ENCODE data around the gene SLC22A23.

The SLC22A23 gene

DNA sequence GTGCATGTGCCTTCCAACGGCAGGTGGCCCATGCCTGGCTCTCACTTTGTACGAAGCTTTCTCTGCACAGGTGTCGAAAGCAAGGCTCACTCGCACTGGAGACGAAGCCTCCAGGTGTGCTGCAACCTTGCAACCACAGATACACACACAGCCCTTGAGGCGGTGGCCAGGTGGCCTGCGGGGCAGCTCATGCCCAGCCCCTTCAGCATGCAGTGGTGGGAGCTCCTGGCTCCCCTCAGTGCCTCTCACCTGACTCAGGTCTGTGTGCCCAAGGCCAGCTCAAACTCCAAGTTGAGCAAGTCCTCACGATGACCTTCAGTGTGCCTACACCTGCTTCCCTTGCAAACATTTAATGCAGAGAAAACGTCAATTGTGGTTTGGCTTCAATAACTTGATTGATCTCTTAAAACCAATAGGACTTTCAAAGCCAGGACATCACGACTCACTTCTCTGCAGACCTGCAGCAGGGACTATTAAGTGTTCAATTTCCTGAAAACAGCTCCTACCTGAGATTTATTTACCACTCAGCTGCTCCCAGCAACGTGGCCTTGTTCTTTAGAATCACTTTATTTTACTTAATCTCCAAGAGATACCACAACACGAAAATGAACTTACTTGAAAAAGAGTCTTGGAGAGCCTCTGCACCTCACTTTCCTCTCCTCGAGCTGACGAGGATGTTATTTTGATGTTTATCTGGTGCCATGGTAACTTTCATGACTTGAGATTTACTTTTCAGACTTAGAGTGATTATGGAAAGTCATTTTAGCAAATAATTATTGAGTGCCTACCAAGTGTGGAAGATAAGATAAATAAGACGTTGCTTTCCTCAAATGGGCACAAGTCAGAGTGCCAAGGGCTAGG, 86.3 kb downstream of the SLC22A23 start:
- Histone ChIP-seq H3K79me1 (replicated peaks; ENCODE audit: low read length, poor library complexity, severe bottlenecking) (no peaks in the 10 kb centered on the region), H2BK15ac (ENCODE audit: low read depth, poor library complexity, severe bottlenecking) (no peak overlapping the region), H4K91ac (ENCODE audit: low read length) (no peak overlapping the region), H4K8ac (ENCODE audit: low read length) (no peak overlapping the region), H3K9ac (ENCODE audit: low read length) (no peak overlapping the region), H3K27me3 (ENCODE audit: control insufficient read depth in 1 of 2, insufficient read depth in 1 of 2, low read length in 2 of 2) (peaks cover 0 to 5% of the 10 kb centered on the region in 2 experiments), H3K18ac (ENCODE audit: low read depth in 1 of 2, low read length in 2 of 2) (no peak overlapping the region), H3K23ac (ENCODE audit: low read length in 2 of 2) (no peak overlapping the region), H3K4ac (ENCODE audit: low read depth in 1 of 2, low read length in 2 of 2) (no peak overlapping the region), H2BK5ac (ENCODE audit: low read depth, low read length, poor library complexity, severe bottlenecking) (no peak overlapping the region), H2BK12ac (ENCODE audit: low read length in 2 of 2) (no peak overlapping the region), H3K27ac (ENCODE audit: low read length, poor library complexity, severe bottlenecking) (no peak overlapping the region), H3K14ac (ENCODE audit: low read length in 2 of 2) (peak overlapping the region in 1 of 2 experiments; percentile 66), H3K4me2 (ENCODE audit: low read length, poor library complexity, severe bottlenecking) (no peak overlapping the region), H2AFZ (ENCODE audit: low read depth, low read length) (no peak overlapping the region), H3K4me1 (ENCODE audit: control insufficient read depth, insufficient read depth, low read depth, low read length) (no peaks in the 10 kb centered on the region), H3K9me3 (ENCODE audit: control insufficient read depth, low read length) (no peaks in the 10 kb centered on the region), H3K4me3 (ENCODE audit: insufficient read depth in 1 of 2, low read depth in 1 of 2, low read length in 2 of 2) (no peak overlapping the region), H2AK5ac (ENCODE audit: low read length, severe bottlenecking) (no peak overlapping the region), H2BK120ac (ENCODE audit: low read depth, low read length) (no peak overlapping the region), H3K36me3 (ENCODE audit: control insufficient read depth in 1 of 2, insufficient read depth in 2 of 2, low read depth in 1 of 2, low read length in 2 of 2) (peaks cover 0 to 29% of the 10 kb centered on the region in 2 experiments)
- WGBS = 83% methylated on average over 15 of the region's 15 CpGs
- no peak for DNase-seq

DNA sequence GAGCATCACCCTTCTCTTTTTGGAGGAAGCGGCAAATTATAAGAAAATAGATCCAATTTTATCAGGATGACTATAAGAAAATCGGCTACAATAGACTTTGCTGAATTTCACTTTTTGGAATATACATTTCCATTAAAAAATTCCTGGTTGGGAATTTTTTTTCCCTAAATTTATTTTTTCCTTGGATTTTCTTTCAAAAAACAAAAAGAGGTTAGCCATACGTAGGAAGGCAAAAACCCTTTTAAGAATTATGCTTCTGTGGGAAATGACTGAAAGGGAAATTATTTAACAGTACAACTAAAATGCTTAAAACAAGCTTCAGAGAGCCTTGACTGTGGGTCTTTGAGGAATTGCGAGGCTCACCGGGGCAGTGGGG, 86.9 kb downstream of the SLC22A23 start:
- Histone ChIP-seq H3K27me3 (ENCODE audit: control insufficient read depth in 1 of 2, insufficient read depth in 1 of 2, low read length in 2 of 2) (peaks cover 0 to 5% of the 10 kb centered on the region in 2 experiments), H3K27ac (ENCODE audit: low read length, poor library complexity, severe bottlenecking) (no peak overlapping the region), H2AK5ac (ENCODE audit: low read length, severe bottlenecking) (no peak overlapping the region), H3K4ac (ENCODE audit: low read depth in 1 of 2, low read length in 2 of 2) (no peak overlapping the region), H2AFZ (ENCODE audit: low read depth, low read length) (no peak overlapping the region), H2BK120ac (ENCODE audit: low read depth, low read length) (no peak overlapping the region), H2BK15ac (ENCODE audit: low read depth, poor library complexity, severe bottlenecking) (no peak overlapping the region), H4K91ac (ENCODE audit: low read length) (no peak overlapping the region), H3K9me3 (ENCODE audit: control insufficient read depth, low read length) (no peaks in the 10 kb centered on the region), H2BK12ac (ENCODE audit: low read length in 2 of 2) (no peak overlapping the region), H4K8ac (ENCODE audit: low read length) (no peak overlapping the region), H3K4me1 (ENCODE audit: control insufficient read depth, insufficient read depth, low read depth, low read length) (no peaks in the 10 kb centered on the region), H3K79me1 (replicated peaks; ENCODE audit: low read length, poor library complexity, severe bottlenecking) (no peaks in the 10 kb centered on the region), H3K4me3 (ENCODE audit: insufficient read depth in 1 of 2, low read depth in 1 of 2, low read length in 2 of 2) (no peak overlapping the region), H3K18ac (ENCODE audit: low read depth in 1 of 2, low read length in 2 of 2) (no peak overlapping the region), H3K9ac (ENCODE audit: low read length) (no peak overlapping the region), H3K36me3 (ENCODE audit: control insufficient read depth in 1 of 2, insufficient read depth in 2 of 2, low read depth in 1 of 2, low read length in 2 of 2) (peaks cover 0 to 29% of the 10 kb centered on the region in 2 experiments), H2BK5ac (ENCODE audit: low read depth, low read length, poor library complexity, severe bottlenecking) (no peak overlapping the region), H3K23ac (ENCODE audit: low read length in 2 of 2) (no peak overlapping the region), H3K14ac (ENCODE audit: low read length in 2 of 2) (no peak overlapping the region), H3K4me2 (ENCODE audit: low read length, poor library complexity, severe bottlenecking) (no peak overlapping the region)
- WGBS = 95% methylated on average over 2 of the region's 5 CpGs
- no peak for DNase-seq

- Histone ChIP-seq H3K79me1 (replicated peaks; ENCODE audit: low read length, poor library complexity, severe bottlenecking) (no peaks in the 10 kb centered on the region), H3K23ac (ENCODE audit: low read length in 2 of 2) (no peak overlapping the region), H4K91ac (ENCODE audit: low read length) (no peak overlapping the region), H2AK5ac (ENCODE audit: low read length, severe bottlenecking) (no peak overlapping the region), H3K18ac (ENCODE audit: low read depth in 1 of 2, low read length in 2 of 2) (no peak overlapping the region), H3K4me1 (ENCODE audit: control insufficient read depth, insufficient read depth, low read depth, low read length) (peaks cover 3% of the 10 kb centered on the region), H2BK12ac (ENCODE audit: low read length in 2 of 2) (no peak overlapping the region), H3K4me3 (ENCODE audit: insufficient read depth in 1 of 2, low read depth in 1 of 2, low read length in 2 of 2) (no peak overlapping the region), H3K27ac (ENCODE audit: low read length, poor library complexity, severe bottlenecking) (no peak overlapping the region), H3K9me3 (ENCODE audit: control insufficient read depth, low read length) (no peaks in the 10 kb centered on the region), H3K9ac (ENCODE audit: low read length) (no peak overlapping the region), H2BK5ac (ENCODE audit: low read depth, low read length, poor library complexity, severe bottlenecking) (no peak overlapping the region), H3K27me3 (ENCODE audit: control insufficient read depth in 1 of 2, insufficient read depth in 1 of 2, low read length in 2 of 2) (peaks cover 0 to 5% of the 10 kb centered on the region in 2 experiments), H3K14ac (ENCODE audit: low read length in 2 of 2) (no peak overlapping the region), H3K4me2 (ENCODE audit: low read length, poor library complexity, severe bottlenecking) (no peak overlapping the region), H3K4ac (ENCODE audit: low read depth in 1 of 2, low read length in 2 of 2) (no peak overlapping the region), H2BK15ac (ENCODE audit: low read depth, poor library complexity, severe bottlenecking) (no peak overlapping the region), H2BK120ac (ENCODE audit: low read depth, low read length) (no peak overlapping the region), H2AFZ (ENCODE audit: low read depth, low read length) (no peak overlapping the region), H4K8ac (ENCODE audit: low read length) (no peak overlapping the region), H3K36me3 (ENCODE audit: control insufficient read depth in 1 of 2, insufficient read depth in 2 of 2, low read depth in 1 of 2, low read length in 2 of 2) (peaks cover 0 to 27% of the 10 kb centered on the region in 2 experiments)
- WGBS = no CpG with 5 or more reads among the region's 4 CpGs
- DNase-seq = no peak
These were observed 88.2 kb downstream of the SLC22A23 start for GRCh38 chr6:3368685-3369084.

DNA sequence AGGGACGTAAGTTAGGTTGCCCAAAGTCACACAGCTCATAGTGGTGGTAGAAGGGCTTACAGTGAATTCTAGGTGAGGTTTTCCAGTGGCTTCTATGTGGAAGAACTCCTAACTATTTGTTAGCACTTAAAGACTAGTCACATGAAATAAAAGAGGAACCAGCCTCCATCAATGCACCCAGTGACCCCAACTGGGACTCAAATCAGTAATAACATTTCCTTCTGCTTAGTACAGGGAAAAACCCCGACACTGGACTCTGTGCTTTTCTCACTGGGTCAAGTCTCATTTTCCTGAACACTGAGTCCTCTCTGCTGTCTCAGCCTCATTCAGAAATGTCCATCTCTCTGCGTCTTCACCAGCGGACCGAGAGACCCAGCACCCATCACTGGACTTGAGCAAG, 89.2 kb downstream of the SLC22A23 start:
- Histone ChIP-seq H3K14ac (ENCODE audit: low read length in 2 of 2) (no peak overlapping the region), H3K4me2 (ENCODE audit: low read length, poor library complexity, severe bottlenecking) (no peak overlapping the region), H3K4me3 (ENCODE audit: insufficient read depth in 1 of 2, low read depth in 1 of 2, low read length in 2 of 2) (no peak overlapping the region), H2AK5ac (ENCODE audit: low read length, severe bottlenecking) (no peak overlapping the region), H4K91ac (ENCODE audit: low read length) (no peak overlapping the region), H3K18ac (ENCODE audit: low read depth in 1 of 2, low read length in 2 of 2) (no peak overlapping the region), H2BK15ac (ENCODE audit: low read depth, poor library complexity, severe bottlenecking) (no peak overlapping the region), H3K9ac (ENCODE audit: low read length) (no peak overlapping the region), H3K27me3 (ENCODE audit: control insufficient read depth in 1 of 2, insufficient read depth in 1 of 2, low read length in 2 of 2) (peaks cover 0 to 5% of the 10 kb centered on the region in 2 experiments), H2AFZ (ENCODE audit: low read depth, low read length) (no peak overlapping the region), H3K9me3 (ENCODE audit: control insufficient read depth, low read length) (no peaks in the 10 kb centered on the region), H2BK120ac (ENCODE audit: low read depth, low read length) (no peak overlapping the region), H3K79me1 (replicated peaks; ENCODE audit: low read length, poor library complexity, severe bottlenecking) (no peaks in the 10 kb centered on the region), H2BK5ac (ENCODE audit: low read depth, low read length, poor library complexity, severe bottlenecking) (no peak overlapping the region), H2BK12ac (ENCODE audit: low read length in 2 of 2) (no peak overlapping the region), H3K4ac (ENCODE audit: low read depth in 1 of 2, low read length in 2 of 2) (no peak overlapping the region), H3K23ac (ENCODE audit: low read length in 2 of 2) (no peak overlapping the region), H4K8ac (ENCODE audit: low read length) (no peak overlapping the region), H3K4me1 (ENCODE audit: control insufficient read depth, insufficient read depth, low read depth, low read length) (peaks cover 3% of the 10 kb centered on the region), H3K27ac (ENCODE audit: low read length, poor library complexity, severe bottlenecking) (no peak overlapping the region), H3K36me3 (ENCODE audit: control insufficient read depth in 1 of 2, insufficient read depth in 2 of 2, low read depth in 1 of 2, low read length in 2 of 2) (peaks cover 0 to 27% of the 10 kb centered on the region in 2 experiments)
- 51% methylated on average over 5 of the region's 5 CpGs for WGBS
- DNase-seq = no peak

Measured in mesenchymal stem cell (in vitro differentiated cells and primary cell).